Peyer's patch (tissue), 4 donors: Measurements from ENCODE around the gene ALDH3A1.

Experiments
- CTCF ChIP-seq, 6 experiments: fragments of 450-650 bp in 4 of 6; fragments of 200-600 bp in 2 of 6; sonication (generic) in 1 of 6; IDR thresholded peaks; one replicate each; pipeline ENCODE4 v1.5.1; 2017 to 2019; ENCODE audit warnings: antibody characterized with exemption in 6 of 6, mild to moderate bottlenecking in 3 of 6, moderate library complexity in 1 of 6
- POLR2A ChIP-seq, 2 donors: fragments of 450-650 bp; IDR thresholded peaks; one replicate each; pipeline ENCODE4 v1.5.1; 2017; ENCODE audit warnings: antibody characterized with exemption in 2 of 2, mild to moderate bottlenecking in 2 of 2, moderate library complexity in 2 of 2

GRCh38 chr17:19756546-19756945 lies 8.4 kb upstream of the ALDH3A1 start:
- no peak for TF ChIP-seq POLR2A (IDR thresholded peaks at IDR 0.05)
- TF ChIP-seq CTCF (IDR thresholded peaks at IDR 0.05) = no peak
